Measurements from ENCODE around the gene IPO13.

DNA sequence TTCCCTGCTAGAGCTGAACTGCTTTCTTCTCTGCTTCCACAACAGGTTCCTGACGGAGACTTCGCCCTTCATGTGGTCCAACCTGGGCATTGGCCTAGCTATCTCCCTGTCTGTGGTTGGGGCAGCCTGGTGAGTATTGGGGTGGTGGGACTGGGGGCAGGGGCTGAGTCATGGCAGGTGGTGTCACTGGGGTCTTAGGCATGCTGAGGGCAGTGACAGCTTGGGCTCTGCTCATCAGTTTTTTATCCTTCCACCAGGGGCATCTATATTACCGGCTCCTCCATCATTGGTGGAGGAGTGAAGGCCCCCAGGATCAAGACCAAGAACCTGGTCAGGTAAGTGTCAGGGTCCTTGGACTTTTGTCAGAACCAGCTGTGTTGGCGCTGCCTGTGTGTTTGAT, 29.3 kb downstream of the IPO13 start:
- TF ChIP-seq, protein P1, sequence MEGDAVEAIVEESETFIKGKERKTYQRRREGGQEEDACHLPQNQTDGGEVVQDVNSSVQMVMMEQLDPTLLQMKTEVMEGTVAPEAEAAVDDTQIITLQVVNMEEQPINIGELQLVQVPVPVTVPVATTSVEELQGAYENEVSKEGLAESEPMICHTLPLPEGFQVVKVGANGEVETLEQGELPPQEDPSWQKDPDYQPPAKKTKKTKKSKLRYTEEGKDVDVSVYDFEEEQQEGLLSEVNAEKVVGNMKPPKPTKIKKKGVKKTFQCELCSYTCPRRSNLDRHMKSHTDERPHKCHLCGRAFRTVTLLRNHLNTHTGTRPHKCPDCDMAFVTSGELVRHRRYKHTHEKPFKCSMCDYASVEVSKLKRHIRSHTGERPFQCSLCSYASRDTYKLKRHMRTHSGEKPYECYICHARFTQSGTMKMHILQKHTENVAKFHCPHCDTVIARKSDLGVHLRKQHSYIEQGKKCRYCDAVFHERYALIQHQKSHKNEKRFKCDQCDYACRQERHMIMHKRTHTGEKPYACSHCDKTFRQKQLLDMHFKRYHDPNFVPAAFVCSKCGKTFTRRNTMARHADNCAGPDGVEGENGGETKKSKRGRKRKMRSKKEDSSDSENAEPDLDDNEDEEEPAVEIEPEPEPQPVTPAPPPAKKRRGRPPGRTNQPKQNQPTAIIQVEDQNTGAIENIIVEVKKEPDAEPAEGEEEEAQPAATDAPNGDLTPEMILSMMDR (IDR thresholded peaks at IDR 0.05): no peak
- no peak for TF ChIP-seq EP300 (IDR thresholded peaks at IDR 0.05)
